NOMO-1 treated with dmso at 0.1 percent for 144 hours (cell line): ENCODE data around the gene SRRM5.
"Not testable (repeated sequence)": the region's sequence is repeated elsewhere in the genome, so short reads cannot be mapped to it uniquely, and the experiment has no call there.

Experiments used
- DNase-seq: peaks from one replicate; lab custom pipeline; 2025; ENCODE audit not compliant: unreplicated experiment; lab: John Stamatoyannopoulos, UW

SRRM5 gene

DNA sequence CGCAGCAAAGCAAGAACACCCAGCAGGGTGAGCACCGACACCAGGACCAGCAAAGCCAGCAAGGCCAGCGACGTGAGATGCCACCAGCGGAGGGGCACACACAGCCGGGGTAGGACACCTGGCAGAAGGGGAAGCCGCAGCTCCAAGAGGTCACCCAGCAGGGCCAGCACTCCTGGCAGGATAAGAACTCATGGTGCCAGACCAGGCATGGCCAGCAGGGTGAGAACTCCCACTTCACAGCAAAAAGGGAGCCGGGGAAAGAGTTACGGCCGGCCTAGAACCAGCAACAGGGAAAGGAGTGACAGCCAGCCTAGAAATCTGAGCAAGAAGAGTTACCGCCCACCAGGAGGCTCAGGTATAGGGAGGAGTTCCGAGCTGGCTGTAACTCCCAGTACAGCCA lies 486 bp downstream of the SRRM5 start:
- no peak for DNase-seq

DNA sequence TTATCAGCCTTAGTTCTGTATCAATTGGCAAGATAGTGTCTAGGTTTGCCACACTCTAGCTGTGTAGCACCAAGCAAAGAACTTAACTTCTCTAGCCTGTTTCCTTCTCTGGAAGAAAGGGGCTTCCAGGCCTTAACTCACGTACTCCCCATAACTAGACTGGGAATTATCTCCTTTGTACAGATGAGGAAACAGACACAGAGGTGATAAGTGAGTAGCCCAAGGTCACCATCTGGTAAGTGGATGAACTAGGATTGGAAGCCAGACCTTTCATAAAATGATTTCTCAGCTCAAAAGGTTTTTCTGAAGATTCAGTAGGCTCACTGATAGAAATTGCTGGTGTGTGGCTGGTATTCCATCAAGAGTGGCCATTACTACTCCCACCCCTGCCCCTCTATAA lies 4.4 kb downstream of the SRRM5 start:
- no peak for DNase-seq

DNA sequence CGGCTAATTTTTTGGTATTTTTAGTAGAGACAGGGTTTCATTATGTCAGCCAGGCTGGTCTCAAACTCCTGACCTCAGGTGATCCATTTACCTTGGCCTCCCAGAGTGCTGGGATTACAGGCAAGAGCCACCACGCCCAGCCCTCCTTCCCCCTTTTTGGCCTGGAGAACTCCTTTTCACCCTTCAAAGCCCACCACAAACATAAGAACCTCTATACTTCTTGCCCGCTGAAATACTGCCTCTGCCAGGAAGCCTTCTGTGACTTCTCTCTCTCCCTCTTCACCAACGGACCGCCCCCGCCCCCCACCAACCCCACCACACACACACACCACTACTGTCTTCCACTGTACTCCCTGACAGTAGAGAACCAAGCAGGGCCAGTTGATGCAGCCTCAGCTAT lies 5.1 kb downstream of the SRRM5 start:
- DNase-seq = no peak

DNA sequence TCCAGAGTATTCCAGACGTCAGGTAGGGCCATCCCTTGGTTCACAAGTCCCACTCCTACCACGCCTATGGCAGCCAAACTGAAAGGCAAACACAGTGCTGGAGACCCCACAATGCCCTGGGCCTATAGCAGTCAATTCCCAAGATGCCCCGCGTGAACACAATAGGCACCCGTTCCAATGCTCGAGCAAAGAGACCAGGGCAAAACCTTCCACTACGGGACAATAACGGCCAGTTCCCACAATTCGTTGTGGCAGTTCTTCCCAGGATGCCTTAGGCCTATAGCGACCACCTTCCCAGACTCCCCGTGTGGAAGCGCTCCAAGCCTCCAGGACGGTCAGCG lies 7.0 kb downstream of the SRRM5 start:
- DNase-seq = no peak

DNA sequence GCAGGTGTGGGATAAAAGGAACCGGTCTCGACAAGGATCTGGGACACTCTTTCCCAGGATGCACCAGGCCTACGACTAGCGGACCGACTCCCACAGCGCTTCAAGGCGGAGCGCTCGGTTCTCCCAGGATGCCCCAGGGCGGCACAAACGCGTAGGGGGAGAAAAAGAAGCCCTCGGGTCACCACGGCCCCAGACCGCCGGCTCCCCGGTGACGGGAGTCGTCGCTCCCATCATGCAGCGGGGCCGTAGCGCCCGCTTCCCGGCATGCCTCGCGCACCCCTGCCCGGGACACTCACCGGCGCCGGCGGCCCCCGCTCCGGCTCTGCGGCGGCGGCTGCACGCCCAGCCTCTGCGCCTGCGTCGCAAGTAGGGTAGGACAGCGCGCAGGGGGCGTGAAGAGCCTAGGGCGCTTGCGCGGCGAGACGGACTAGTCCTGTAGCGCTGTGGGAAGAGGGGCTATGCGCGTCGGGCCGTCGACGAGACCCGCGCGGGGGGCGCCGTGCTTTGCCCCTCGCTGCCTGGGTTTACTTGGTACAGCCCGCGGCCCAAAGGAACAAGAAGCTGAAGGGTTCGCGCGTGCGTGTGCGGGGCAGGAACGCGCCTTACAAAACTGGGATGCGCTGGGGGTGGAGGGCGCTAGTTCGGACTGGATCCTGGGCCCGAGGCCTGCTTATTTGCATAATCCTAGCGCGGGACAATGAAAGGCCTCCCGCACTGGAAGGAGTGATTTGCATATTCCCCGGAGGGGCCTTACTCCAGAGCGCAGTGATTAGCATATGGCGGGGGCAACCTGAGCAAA lies 7.6 kb downstream of the SRRM5 start, which contains the start of gene ZNF428:
TSS of gene ZNF428 (minus strand) at position 368 of the 799 bp plus-strand sequence. CDS start 5,325 bp downstream, outside the sequence.
- peak; percentile 67 for DNase-seq

DNA sequence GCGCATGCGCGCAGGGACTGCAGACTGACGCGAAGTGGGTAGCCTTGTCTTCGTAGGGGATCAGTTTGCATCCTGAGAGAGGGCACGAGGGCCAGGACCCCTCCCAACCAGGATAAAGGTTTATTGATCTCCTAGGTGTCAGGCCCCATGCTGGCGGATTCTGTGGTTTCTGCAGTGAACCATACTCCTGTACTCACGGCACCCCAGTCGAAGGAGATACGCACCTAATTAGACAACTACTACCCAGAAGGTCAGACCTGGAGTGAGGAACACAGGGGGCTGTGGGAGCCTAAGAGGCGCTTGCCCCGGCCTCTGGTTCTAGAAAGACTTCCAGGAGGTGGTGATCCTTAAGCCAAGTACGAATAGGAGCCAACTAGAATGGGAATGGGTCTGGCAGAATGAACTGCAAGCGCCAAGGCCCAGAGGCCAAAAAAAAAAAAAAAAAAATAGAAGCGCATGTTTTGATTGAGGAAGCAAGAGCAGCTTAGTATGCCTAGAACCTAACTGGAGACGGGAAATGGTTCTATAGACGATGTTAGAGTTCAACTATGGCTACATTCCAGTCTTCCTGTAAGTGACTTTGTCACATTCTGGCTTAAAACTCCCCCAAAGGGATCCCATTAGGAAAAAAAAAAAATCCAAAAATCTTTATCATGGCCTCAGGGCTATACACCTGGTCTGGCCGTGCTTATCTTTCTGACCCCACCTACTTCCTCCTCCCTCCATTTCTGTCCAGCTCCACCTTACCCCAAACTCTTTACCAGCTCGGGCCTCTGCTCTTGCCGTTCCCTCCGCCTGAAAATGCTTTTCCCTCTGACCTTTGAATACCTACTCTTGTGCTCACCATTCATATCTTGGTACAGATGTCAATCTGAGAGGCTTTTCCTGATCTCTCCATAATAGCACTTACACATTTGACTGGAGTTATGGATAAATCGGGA lies 8.4 kb downstream of the SRRM5 start:
- DNase-seq = no peak

DNA sequence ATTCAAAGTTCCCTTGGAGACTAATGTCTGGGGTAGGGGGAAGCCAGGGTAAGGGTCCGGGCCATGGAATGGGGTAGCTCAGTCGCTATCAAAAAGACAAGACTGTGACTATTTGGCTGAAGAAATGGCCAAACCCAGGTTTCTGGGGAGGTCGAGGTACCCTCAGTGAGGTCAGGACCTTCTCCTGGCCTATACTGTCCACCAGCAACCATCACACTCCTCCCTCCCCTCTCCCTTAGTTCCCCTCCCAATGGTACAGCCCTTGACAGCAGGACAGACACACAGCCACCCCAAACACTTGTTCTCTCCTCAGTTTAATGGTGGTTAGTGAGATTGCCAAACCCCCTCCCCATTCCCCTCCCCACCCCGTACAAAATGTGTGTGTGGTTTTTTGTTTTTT lies 10.2 kb downstream of the SRRM5 start:
- DNase-seq = no peak

DNA sequence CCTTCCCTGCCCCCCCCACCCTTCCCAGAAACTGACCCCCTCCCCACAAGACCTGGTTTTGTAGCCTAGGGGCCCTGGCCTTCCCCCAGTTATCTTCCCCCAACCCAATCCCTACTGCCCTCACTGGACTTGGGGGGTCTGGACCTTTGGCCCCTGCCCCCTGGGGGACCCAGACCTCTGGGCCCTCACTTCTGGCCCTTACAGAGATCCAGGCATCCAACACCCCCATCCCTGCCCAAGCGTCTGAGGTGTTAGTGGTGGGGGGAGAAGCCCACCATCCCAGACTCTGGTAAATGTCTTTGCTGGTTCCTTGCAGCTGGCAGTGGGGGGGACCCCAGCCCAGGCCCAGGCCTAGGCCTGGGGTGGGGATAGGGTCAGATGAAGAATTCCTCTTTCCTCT lies 11.1 kb downstream of the SRRM5 start:
- DNase-seq = no peak

DNA sequence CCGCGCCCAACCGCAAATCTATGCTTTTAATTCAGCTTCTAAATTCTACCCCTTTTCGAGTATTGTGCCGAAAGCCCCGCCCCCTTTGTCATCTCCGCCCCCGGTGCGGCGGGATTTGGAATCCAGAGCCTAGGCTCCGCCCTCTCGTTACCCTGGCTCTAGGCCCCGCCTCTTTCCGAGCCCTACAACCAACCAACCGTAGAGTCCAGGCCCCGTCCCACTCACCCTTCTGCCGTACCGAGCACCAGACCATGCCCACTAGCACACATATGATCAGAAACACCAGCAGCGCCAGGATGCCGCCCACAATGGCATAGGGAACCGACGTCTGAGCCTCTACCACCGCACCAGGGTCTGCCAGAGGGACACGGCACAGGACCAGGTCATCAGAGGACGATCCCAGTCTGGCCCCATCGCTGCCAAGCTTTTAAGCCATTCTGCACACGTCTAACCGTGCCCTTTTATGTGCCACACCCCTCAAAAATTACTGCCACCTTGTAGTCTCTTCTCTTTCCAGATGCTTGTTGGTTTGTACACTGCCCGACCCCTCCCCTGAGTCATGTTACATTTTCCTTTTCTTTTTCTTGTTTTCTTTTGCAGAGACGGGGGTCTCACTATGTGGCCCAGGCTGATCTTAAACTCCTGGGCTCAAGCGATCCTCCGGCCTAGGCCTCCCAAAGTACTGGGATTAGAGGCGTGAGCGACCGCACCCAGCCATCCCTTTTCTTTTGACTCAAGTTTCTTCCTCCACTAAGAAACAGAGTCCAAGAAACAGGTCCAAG lies 12.2 kb downstream of the SRRM5 start:
- DNase-seq = no peak

DNA sequence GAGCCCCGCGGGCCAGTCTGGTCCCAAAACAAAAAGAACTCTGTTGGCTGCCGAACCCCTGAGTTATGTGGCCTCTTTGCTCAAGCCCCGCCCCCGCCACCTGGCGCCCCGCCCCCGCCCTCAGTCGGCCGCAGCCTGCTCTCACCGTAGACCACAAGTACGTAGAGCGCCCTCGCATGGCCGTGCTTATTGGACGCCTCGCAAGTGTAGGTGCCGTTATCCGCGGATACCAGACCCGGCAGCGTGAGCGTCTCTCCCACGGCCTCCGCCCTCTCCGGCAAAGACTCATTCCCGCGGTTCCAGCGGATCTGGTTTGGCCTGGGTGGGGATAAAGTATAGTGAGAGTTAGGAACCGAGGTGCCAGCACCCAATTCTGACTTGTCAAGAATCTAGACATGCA lies 13.0 kb downstream of the SRRM5 start:
- no peak for DNase-seq

DNA sequence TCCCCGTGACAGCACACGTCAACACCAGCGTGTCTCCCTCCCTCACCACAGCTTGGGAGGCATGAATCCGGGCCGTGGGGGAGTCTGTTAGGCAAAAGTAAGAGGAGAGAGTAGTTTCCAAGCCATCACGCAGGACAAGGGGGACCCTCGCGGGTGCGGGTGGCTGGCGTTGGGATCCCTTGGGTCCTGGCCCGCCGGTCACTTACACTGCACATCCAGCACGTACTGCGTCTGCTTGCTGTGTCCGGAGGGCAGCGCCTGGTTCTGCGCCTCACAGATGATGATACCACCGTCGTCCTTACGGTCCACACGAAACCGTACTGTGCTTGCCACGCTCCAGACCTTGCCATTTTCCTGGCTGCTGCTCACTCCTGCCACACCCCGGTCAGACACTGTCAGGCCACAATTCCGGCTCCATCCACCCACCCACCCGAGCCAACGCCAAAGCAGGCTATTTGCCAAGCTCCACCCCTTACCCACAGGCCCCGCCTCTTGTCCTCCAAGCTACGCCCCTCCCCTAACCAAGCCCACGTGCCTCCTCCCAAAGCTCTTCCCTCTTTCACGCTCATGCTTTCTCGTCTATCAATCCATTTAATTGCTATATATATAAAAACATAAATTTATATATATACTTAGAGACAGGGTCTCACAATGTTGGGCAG lies 14.2 kb downstream of the SRRM5 start:
- no peak for DNase-seq

DNA sequence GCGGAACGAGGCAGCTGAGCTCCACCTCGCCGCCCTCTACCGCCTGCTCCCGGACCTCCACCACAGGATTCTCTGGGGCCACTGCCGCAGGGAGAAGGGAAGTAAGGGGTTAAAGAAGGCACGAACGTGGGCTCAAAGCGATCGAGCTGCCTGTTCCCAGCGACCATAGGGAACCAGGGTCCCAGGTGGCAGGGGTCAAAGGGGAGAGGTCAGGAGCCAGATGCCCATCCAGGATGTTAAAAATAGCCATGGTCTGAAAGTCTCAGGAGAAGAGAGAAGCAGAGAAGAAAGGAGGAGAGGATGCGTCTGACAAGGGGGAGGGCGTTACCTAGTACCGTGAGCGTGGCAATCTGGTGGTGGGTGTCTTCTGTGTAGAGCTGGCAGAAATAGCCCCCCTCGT lies 14.9 kb downstream of the SRRM5 start:
- no peak for DNase-seq

DNA sequence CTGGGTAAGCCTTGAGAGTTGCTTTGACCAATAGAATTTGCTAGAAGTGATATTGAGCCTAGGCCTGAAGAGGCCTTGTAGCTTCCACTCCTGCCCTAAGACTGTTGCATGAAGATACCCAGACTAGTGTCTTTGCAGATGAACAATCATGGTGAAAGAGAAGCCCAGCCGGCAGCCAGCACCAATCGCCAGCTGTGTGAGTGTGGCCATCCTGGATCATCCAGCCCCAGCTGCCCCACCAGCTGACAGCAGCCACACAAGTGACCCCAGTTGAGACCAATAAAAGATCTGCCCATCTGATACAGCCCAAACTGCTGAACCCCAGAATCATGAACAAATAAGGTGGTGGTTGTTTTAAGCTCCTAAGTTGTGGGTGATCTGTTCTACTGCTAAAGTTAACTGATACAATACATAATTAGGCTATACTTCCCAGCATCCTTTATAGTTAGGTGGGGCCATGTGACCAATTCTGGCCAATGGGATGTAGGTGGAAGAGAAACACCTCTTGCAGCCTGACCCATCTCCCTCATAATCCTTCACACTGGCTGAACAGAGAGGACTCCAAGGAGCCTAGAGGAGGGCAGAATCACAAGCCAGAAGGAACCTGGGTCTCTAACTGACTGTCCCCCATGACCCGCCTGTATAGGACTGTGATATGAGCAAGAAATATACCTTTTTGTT lies 16.9 kb downstream of the SRRM5 start:
- no peak for DNase-seq

DNA sequence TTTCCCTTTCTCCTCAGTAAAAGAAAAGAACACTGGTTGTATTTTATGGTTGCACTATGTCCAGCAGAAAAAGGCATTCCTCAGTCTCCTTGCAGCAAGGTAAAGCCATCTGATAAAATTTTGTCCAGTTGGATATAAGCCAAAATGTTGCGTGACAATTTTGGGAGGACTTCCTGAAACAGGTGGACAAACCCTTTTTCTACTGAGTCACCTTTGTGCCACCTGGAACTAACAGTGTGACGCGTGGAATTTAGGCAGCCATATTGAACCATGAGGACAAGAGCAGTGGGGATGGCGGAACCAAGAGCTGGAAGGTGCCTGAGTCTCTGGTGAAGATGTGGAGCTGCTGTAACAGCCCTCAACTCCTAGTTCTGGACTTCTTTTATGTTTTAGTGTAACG lies 19.6 kb downstream of the SRRM5 start:
- no peak for DNase-seq

DNA sequence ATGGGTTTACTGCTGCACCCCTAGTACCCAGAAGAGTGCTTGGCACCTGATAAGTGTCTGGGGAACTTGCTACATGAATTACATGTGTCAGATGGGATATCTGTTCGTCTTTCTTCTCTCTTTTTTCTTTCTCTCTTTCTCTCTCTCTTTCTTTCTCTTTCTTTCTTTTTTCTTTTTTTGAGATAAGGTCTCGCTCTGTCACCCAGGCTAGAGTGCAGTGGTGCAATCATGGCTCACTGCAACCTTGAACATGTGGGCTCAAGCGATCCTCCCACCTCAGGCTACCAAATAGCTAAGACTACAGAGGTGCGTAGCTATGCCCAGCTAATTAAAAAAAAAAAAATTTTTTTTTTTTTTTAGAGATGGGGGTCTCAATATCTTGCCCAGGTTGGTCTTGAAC lies 21.6 kb downstream of the SRRM5 start:
- no peak for DNase-seq

DNA sequence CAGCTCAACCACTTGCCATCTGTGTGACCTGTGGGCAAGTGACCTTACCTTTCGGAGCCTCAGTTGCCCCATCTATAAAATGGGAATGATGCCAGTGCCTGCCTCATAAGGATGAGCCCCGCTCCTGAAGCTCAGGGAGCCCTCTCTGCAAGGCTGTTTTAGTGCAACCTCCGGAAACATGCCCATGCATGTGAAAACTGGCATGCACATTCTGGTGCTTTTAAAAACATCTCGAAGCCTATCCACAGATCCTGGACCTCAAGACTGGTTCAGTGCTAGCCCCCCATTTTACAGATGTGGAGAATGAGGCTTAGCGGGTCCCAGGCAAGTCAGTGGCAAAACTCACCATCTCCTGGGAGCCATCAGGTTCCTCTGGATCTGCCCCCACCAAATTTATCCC lies 22.2 kb downstream of the SRRM5 start:
- DNase-seq = no peak

DNA sequence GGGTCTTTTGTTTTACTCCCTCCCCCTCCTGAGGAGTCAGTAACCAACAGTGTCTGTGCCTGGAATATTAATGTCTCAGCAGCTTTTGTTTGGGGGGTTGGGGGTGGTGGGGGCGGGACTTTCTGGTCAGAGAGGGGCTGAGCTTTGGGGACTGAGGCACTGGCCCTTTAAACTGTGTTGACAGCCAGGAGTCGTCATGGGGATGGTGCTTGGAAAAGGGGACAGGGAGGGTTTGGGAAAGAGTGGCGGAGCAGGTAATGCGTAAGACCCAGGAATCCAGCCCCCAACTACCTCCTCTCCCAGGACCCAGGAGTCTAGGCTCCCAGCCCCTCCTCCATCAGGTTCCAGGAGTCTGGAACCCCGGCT lies 22.6 kb downstream of the SRRM5 start:
- DNase-seq = no peak

DNA sequence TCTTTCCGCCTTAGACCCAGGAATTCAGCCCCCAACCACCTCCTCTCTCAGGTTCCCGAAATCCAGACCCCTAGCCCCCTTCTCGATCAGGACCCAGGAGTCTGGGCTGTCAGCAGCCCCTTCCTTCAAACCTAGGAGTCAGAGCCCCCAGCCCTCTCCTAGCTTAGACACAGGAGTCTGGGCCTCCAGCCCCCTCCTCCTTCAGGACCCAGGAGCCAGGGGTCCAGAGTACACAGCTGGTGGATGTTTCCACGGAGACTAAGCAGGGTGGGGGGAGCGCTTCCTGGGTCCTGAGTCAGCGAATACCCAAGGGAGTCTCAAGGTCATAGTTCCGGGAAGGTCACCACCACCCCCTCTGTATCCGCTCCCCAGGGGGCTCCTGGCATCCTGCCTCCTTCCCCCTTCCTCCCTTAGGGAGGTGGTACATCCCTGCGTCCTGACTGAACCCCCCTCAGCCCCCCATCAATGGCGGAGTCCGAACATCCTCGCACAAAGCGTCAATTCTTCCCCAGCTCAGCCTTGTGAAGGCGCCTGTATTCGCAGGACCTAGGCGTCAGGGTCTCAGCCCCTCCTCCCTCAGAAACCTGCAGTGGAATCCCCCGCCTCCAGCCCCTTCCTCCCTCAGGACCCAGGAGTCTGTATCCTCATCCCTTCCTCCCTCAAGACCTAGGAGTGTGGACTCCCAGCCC lies 23.1 kb downstream of the SRRM5 start:
- DNase-seq = no peak

DNA sequence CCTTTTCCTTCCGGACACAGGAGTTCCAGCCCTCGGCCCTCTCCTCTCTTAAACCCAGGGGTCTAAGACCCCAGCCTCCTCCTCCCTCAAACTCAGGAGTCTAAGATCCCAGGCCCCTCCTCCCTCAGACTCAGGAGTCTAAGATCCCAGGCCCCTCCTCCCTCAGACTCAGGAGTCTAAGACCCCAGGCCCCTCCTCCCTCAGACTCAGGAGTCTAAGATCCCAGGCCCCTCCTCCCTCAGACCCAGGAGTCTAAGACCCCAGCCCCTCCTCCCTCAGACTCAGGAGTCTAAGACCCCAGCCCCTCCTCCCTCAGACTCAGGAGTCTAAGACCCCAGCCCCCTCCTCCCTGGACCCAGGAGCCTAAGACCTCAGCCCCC lies 23.7 kb downstream of the SRRM5 start:
- not testable (repeated sequence) for DNase-seq

DNA sequence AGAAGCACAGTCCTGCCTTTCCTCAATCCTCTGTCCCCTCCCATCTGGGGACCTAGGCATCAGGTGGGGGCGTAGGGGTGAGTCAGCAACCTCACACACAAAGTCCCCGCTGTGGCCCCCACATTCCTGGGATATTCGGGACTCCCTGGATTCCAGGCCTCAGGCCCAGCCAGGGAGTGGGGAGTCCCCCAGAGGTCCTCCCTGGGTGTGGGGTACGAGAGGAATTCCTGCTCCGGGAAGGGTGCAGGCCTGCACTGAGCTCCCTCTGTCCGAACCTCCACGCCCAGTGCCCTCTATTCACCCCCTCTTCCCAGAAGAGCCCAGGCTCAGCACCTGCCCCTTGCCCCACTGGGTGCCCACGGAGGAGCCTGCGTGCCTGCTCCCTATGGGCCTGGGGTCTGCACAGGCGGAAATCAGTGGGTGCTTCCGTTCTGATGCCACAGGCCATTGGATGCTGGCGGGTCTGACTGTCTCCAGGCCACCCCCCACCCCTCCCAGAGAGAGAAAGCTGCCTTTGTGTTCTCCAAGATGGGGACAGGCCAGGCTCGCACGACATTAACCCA lies 24.3 kb downstream of the SRRM5 start:
- DNase-seq = no peak
